SU-DHL-6 (cell line): ENCODE measurements around the gene BATF.

Experiments
- H2AFZ ChIP-seq: fragments of 200-600 bp; sonication (generic); 2 replicates; pipeline ENCODE4 v1.6.1; 2014; ENCODE audit warnings: low read depth, mild to moderate bottlenecking, moderate library complexity, mixed read lengths, antibody characterized with exemption, low read length; ENCODE audit not compliant: severe bottlenecking
- H3F3A ChIP-seq: fragments of 200-600 bp; shearing (Covaris generic); 2 replicates; pipeline ENCODE4 v1.6.0; 2016; ENCODE audit warnings: antibody characterized with exemption, mild to moderate bottlenecking; ENCODE audit not compliant: insufficient read depth
- H3K27ac ChIP-seq: fragments of 200-600 bp; sonication (generic); 2 replicates; pipeline ENCODE4 v1.5.1; 2016; ENCODE audit warnings: low read depth, mild to moderate bottlenecking, low read length, moderate library complexity, mixed read lengths
- H3K27me3 ChIP-seq: fragments of 200-600 bp; sonication (generic), shearing (Covaris generic); 2 replicates; pipeline ENCODE4 v1.6.0; 2014; ENCODE audit warnings: mild to moderate bottlenecking, low read length
- H3K36me3 ChIP-seq: fragments of 200-600 bp; sonication (generic); 2 replicates; pipeline ENCODE4 v1.6.1; 2014; ENCODE audit warnings: mild to moderate bottlenecking, low read length, mixed read lengths
- H3K4me2 ChIP-seq: fragments of 300-600, 200-600 bp; shearing (Covaris generic), sonication (generic); 2 replicates; pipeline ENCODE4 v1.6.0; 2014; ENCODE audit warnings: low read length, low read depth, mild to moderate bottlenecking; ENCODE audit not compliant: poor library complexity, severe bottlenecking
- H3K4me3 ChIP-seq: fragments of 200-600 bp; sonication (generic); 2 replicates; pipeline ENCODE4 v1.5.1; 2014; ENCODE audit warnings: antibody characterized with exemption, low read length, mild to moderate bottlenecking, mixed read lengths; ENCODE audit not compliant: insufficient read depth, poor library complexity, severe bottlenecking
- H3K79me2 ChIP-seq: fragments of 200-600 bp; sonication (generic); 2 replicates; pipeline ENCODE4 v1.6.1; 2014; ENCODE audit warnings: mild to moderate bottlenecking, low read length, moderate library complexity; ENCODE audit not compliant: insufficient read depth
- H3K9ac ChIP-seq: fragments of 200-600 bp; sonication (generic); 2 replicates; pipeline ENCODE4 v1.7.0; 2014; ENCODE audit warnings: mild to moderate bottlenecking, low read length
- H3K9me2 ChIP-seq: fragments of 200-600 bp; sonication (generic); replicated peaks from 2 replicates; pipeline ENCODE4 v1.6.1; 2014; ENCODE audit warnings: low read length; ENCODE audit not compliant: insufficient read depth
- H3K9me3 ChIP-seq: fragments of 200-600 bp; sonication (generic); 2 replicates; pipeline ENCODE4 v1.6.1; 2014; ENCODE audit warnings: low read length, mixed read lengths; ENCODE audit not compliant: insufficient read depth
- H4K20me1 ChIP-seq: fragments of 200-600 bp; sonication (generic); 2 replicates; pipeline ENCODE4 v1.6.1; 2014; ENCODE audit warnings: low read depth, mild to moderate bottlenecking, antibody characterized with exemption, low read length, moderate library complexity, mixed read lengths
- CTCF ChIP-seq: fragments of 200-600 bp; sonication (generic); IDR thresholded peaks from one replicate; pipeline ENCODE4 v1.5.1; 2017; ENCODE audit warnings: antibody characterized with exemption, mild to moderate bottlenecking, low read length, moderate library complexity; ENCODE audit not compliant: insufficient read depth, poor library complexity, severe bottlenecking
- EZH2phosphoT487 ChIP-seq: fragments of 200-600 bp; sonication (generic), shearing (Covaris generic); conservative IDR thresholded peaks from 2 replicates; pipeline ENCODE4 v1.6.1; 2018; ENCODE audit warnings: mild to moderate bottlenecking, antibody characterized with exemption, low read length, moderate library complexity, mixed read lengths

BATF gene

GRCh38 chr14:75579338-75579864, 57.1 kb downstream of the BATF start:
- no peaks in the 10 kb centered on the region for H3K36me3 ChIP-seq
- H3K79me2 ChIP-seq = no peaks in the 10 kb centered on the region
- H3K27me3 ChIP-seq = no peaks in the 10 kb centered on the region
- H3K27ac ChIP-seq = no peak overlapping the region
- no peaks in the 10 kb centered on the region for H4K20me1 ChIP-seq
- no peaks in the 10 kb centered on the region for H3K9me2 ChIP-seq
- TF ChIP-seq CTCF = no peak
- no peak for TF ChIP-seq EZH2phosphoT487
- no peak overlapping the region for H3K9ac ChIP-seq
- no peaks in the 10 kb centered on the region for H3K9me3 ChIP-seq
- H3F3A ChIP-seq = no peaks in the 10 kb centered on the region
- no peak overlapping the region for H3K4me3 ChIP-seq
- no peak overlapping the region for H2AFZ ChIP-seq
- H3K4me2 ChIP-seq = no peak overlapping the region

GRCh38 chr14:75579882-75580281, 57.6 kb downstream of the BATF start:
- no peak overlapping the region for H2AFZ ChIP-seq
- no peaks in the 10 kb centered on the region for H3K9me2 ChIP-seq
- H3K9ac ChIP-seq = no peak overlapping the region
- H3K27me3 ChIP-seq = no peaks in the 10 kb centered on the region
- H3F3A ChIP-seq = no peaks in the 10 kb centered on the region
- no peak overlapping the region for H3K27ac ChIP-seq
- H3K79me2 ChIP-seq = no peaks in the 10 kb centered on the region
- no peaks in the 10 kb centered on the region for H3K36me3 ChIP-seq
- TF ChIP-seq EZH2phosphoT487 (no peak), CTCF (no peak)
- no peaks in the 10 kb centered on the region for H4K20me1 ChIP-seq
- H3K9me3 ChIP-seq = no peaks in the 10 kb centered on the region
- no peak overlapping the region for H3K4me2 ChIP-seq
- no peak overlapping the region for H3K4me3 ChIP-seq

- H3F3A ChIP-seq = no peaks in the 10 kb centered on the region
- TF ChIP-seq EZH2phosphoT487 (no peak), CTCF (no peak)
- no peak overlapping the region for H2AFZ ChIP-seq
- H3K9ac ChIP-seq = no peak overlapping the region
- H3K4me2 ChIP-seq = no peak overlapping the region
- no peaks in the 10 kb centered on the region for H4K20me1 ChIP-seq
- H3K27me3 ChIP-seq = no peaks in the 10 kb centered on the region
- 0 out of 2 replicates have a peak, but pooled peaks cover 4% of the 10 kb centered on the region for H3K9me3 ChIP-seq
- no peaks in the 10 kb centered on the region for H3K9me2 ChIP-seq
- H3K36me3 ChIP-seq = no peaks in the 10 kb centered on the region
- H3K79me2 ChIP-seq = no peaks in the 10 kb centered on the region
- no peak overlapping the region for H3K4me3 ChIP-seq
- H3K27ac ChIP-seq = no peak overlapping the region
These were observed 65.1 kb downstream of the BATF start for GRCh38 chr14:75587388-75587787.
